ENCODE data around the gene LCN12. TPM values are rescaled to one million over a fixed set of nuclear protein-coding genes. Genes with fewer than 3 reads are reported as not detected.

The LCN12 gene
- total RNA-seq, 1 donor: not detected

DNA sequence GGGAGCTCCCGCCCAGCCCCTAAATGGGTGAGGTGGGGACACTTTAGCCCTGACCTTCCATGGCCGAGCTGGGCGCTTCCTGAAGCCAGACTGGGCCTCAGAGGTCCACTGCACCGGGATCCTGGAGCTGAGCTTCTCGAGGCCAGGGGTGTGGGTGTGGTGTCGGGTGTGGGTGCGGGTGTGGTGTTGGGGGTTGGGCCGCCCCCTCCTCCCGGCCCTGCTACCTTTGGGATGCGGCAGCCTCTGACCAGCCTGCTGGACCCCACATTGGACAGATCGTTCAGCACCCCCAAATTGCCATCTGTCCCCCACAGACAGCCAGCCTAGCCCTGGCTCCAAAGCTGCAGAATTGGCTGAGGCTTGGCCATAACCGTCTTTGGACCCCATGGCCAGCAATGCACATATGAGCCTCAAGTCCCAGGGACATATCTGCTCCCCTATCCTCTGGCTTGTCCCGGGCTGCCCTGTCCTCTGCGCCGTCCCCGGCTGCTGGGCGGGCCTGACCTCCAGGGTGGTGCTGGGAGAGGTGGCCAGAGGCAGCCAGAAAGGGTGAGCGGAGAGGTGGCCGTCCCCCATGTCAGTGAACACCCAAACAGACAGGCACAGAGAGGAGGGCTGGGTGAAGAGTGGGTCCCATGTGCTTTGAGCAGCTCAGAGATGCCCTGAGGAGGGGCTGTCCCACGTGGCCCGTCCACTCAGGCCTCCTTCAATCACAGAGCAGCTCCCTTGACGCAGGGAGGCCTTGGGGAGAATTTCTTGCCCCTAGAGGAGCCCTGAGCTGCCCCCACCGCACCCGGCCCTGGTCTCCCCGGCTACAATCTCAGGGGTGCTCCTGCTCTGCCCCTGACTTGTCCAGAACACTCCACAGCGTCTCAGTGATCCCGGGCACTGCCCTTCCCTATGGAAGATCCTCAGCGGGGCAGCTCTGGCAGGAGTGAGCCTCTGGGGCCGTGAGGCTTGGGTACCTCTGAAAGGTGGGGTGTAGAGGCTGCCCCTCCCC, 21.8 kb downstream of the LCN12 start:
- H3K4me3 ChIP-seq (ENCODE audit: low read depth, low read length): no peak overlapping the region
- no peak for DNase-seq (ENCODE audit: low read depth)
- TF ChIP-seq, protein P1, sequence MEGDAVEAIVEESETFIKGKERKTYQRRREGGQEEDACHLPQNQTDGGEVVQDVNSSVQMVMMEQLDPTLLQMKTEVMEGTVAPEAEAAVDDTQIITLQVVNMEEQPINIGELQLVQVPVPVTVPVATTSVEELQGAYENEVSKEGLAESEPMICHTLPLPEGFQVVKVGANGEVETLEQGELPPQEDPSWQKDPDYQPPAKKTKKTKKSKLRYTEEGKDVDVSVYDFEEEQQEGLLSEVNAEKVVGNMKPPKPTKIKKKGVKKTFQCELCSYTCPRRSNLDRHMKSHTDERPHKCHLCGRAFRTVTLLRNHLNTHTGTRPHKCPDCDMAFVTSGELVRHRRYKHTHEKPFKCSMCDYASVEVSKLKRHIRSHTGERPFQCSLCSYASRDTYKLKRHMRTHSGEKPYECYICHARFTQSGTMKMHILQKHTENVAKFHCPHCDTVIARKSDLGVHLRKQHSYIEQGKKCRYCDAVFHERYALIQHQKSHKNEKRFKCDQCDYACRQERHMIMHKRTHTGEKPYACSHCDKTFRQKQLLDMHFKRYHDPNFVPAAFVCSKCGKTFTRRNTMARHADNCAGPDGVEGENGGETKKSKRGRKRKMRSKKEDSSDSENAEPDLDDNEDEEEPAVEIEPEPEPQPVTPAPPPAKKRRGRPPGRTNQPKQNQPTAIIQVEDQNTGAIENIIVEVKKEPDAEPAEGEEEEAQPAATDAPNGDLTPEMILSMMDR (IDR thresholded peaks at IDR 0.05; ENCODE audit: insufficient read depth, low read length): no peak

DNA sequence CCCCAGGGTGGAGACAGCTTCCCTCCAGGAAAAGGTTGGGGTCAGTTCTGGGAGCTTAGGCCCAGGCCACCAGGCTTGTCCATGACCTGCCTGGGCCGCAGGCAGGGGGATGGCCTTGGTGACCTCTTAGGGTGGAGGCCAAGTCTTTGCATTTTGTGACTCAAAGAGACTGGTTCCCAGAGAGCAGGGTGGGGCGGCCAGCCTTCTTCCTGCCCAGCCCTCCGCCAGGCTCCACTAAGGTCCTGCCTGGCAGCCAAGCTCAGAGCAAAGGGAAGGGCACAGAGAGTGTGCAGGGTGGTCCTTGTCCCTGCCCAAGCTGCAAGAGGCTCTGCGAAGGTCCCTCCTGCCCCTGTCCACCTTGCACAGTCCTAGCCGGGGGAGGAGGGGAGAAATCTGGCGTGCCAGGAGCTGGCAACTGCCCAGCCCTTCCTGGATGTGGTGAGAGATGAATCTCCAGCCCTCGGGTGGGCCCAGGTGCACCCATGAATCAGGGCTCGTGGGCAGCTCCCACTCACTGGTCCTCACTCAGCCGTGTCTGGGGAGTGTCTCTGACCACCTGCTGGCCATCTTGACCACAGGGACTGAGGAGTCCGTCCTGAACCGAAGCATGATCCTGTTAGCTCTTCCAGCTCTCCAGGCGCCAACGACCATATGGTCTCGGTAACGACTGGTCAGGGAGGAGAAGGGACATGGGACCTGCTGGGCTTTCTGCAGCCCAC, 22.9 kb downstream of the LCN12 start:
- DNase-seq (ENCODE audit: low read depth): no peak
- TF ChIP-seq, protein P1 (IDR thresholded peaks at IDR 0.05; ENCODE audit: insufficient read depth, low read length): no peak

DNA sequence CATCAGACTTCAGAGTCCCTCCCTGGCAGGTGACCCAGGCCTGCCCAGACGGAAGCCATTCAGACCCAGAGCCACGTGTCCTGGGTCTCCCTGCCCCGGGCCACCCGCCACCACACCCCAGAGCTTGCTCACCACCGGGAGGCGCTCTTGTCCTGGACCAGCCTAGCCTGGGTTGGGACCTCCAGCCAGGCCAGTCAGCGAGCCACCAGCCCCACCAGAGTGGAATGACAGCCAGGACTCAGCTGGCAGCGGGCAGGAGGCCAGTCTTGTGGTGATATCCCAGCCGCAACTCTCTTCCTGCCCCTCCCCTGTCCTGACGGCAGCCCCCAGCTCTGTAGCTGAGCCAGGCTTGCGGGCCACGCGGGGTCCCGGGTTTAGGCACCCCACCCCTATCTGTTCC, 23.6 kb downstream of the LCN12 start:
- no peak for DNase-seq (ENCODE audit: low read depth)
- H3K4me3 ChIP-seq (ENCODE audit: low read depth, low read length): no peak overlapping the region
- TF ChIP-seq, protein P1 (IDR thresholded peaks at IDR 0.05; ENCODE audit: insufficient read depth, low read length): no peak

More for the DNA sequence above, 22.9 kb downstream of the LCN12 start:
- H3K4me3 ChIP-seq (ENCODE audit: low read depth, low read length): no peak overlapping the region

DNA sequence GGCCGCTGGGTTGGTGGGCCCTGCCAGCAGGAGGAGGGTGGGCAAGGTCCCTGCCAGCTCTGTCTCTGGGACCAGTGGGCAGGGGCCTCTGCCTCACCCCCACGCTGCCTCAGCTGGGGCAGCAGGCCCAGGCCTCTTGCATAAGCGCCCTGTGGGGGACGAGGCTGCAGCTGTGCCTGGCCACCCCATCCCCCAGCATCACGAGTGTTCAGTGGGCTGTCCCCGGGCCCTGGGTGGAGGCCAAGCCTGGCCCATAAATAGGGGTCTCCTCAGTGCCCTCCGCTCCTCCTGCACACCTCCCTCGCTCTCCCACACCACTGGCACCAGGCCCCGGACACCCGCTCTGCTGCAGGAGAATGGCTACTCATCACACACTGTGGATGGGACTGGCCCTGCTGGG, 25.1 kb downstream of the LCN12 start, which contains the start of gene PTGDS:
TSS of gene PTGDS (plus strand) at position 282 of the 400 bp plus-strand sequence. CDS start at position 357, 75 bp downstream.
- peak within 1 kb of the TSS; percentile 56 for H3K4me3 ChIP-seq (ENCODE audit: low read depth, low read length)
- DNase-seq (ENCODE audit: low read depth): no peak
- TF ChIP-seq, protein P1 (IDR thresholded peaks at IDR 0.05; ENCODE audit: insufficient read depth, low read length): no peak

DNA sequence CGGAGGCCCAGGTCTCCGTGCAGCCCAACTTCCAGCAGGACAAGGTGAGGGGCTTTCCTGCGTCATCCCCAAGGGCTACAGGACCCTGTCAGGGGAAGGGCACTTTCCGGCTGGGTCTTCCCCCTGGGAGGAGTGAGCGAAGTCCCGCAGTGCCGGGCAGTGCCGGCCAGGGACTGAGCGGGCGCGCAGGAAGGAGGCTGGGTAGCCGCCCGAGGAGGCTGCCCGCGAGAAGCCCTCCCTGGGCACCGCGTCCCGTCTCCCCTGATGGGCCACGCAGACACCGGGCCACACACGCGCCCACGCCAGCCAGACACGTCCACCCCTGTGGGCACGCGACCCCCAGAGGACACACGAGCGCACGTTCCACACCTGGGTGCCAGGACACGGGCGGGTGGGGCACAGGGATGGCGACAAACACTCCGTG, 25.6 kb downstream of the LCN12 start:
- DNase-seq (ENCODE audit: low read depth): no peak
- TF ChIP-seq, protein P1 (IDR thresholded peaks at IDR 0.05; ENCODE audit: insufficient read depth, low read length): no peak
- peak overlapping the region; percentile 56 for H3K4me3 ChIP-seq (ENCODE audit: low read depth, low read length)

DNA sequence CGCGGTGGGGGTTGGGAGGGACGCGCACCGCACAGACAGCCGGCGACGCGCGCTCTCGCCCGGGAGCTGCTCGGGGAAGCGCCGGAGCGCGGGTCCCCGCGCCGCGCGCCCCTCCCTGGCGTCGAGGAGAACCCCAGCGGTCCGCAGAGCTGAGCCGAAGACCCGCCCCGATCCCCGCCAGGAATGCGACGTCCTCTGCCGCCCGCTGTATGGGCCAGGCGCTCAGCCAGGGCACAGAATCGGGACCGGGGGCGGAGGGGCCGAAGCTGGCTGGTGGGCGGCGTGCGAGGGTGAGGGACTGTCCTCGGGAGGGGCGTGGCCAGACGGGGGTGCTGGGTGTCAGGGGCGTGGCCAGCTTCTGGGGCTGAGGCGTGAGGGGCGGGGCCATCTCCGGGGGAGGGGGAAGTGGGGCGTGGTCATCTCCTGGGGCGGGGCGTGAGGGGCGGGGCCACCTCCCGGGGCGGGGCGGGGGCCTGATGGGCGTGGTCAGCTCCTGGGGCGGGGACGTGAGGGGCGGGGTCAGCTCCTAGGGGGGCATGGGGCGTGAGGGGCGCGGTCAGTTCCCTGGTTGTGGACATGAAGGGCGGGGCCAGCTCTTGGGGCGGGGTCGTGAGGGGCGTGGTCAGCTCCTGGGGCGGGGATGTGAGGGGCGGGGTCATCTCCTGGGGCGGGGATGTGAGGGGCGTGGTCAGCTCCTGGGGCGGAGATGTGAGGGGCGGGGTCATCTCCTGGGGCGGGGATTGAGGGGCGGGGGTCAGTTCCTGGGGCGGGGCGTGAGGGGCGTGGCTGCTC, 26.2 kb downstream of the LCN12 start:
- TF ChIP-seq, protein P1 (IDR thresholded peaks at IDR 0.05; ENCODE audit: insufficient read depth, low read length): no peak
- H3K4me3 ChIP-seq (ENCODE audit: low read depth, low read length): peak overlapping the region; percentile 56
- DNase-seq (ENCODE audit: low read depth): peak; percentile 32

Measured in fibroblast of the aortic adventitia (primary cell).